Common myeloid progenitor, CD34-positive (primary cell): ENCODE results near the gene CFAP20.
"Not testable (repeated sequence)": the region's sequence is repeated elsewhere in the genome, so short reads cannot be mapped to it uniquely, and the experiment has no call there.

Experiments
- CTCF ChIA-PET: fragments of 350-600 bp; sonication (Branson Sonifier 250); formaldehyde crosslinking; loops from one replicate; lab custom pipeline; 2021; ENCODE audit warnings: antibody characterized with exemption; lab: Charles Lee
- POLR2A ChIA-PET: fragments of 350-600 bp; sonication (Branson Sonifier 250); formaldehyde crosslinking; loops from one replicate; lab custom pipeline; 2021; ENCODE audit warnings: antibody characterized with exemption; lab: Charles Lee
- DNase-seq, 3 donors: peaks; one replicate each; pipeline versions ENCODE4 v3.0.0 to v3.0.0-alpha.2; 2013
- H3K27ac ChIP-seq, 2 experiments: 1 replicate in 1 of 2; 2 replicates in 1 of 2; pipeline ENCODE4 v1.7.0; 2013; ENCODE audit warnings: inconsistent platforms in 2 of 2, low read length in 2 of 2, mild to moderate bottlenecking in 2 of 2, low read depth in 1 of 2, moderate library complexity in 1 of 2; ENCODE audit not compliant: severe bottlenecking in 2 of 2, insufficient read depth in 1 of 2, poor library complexity in 1 of 2
- H3K27me3 ChIP-seq, 5 experiments: replicated peaks in 2 of 5; 1 replicate in 3 of 5; 2 replicates in 2 of 5; pipeline versions ENCODE4 v1.6.1 to v1.7.0; 2013; ENCODE audit warnings: low read length in 4 of 5, mild to moderate bottlenecking in 2 of 5, moderate library complexity in 2 of 5, inconsistent platforms in 1 of 5; ENCODE audit not compliant: insufficient read depth in 5 of 5, control insufficient read depth in 4 of 5
- H3K36me3 ChIP-seq, 4 experiments: 1 replicate in 2 of 4; 2 replicates in 2 of 4; pipeline versions ENCODE4 v1.6.1 to v1.7.0; 2013; ENCODE audit warnings: low read length in 3 of 4, control low read depth in 1 of 4, mild to moderate bottlenecking in 1 of 4; ENCODE audit not compliant: control insufficient read depth in 4 of 4, insufficient read depth in 4 of 4
- H3K4me1 ChIP-seq, 4 experiments: 1 replicate in 3 of 4; 2 replicates in 1 of 4; pipeline versions ENCODE4 v1.6.1 to v1.7.1; 2013; ENCODE audit warnings: low read length in 3 of 4, mild to moderate bottlenecking in 3 of 4, control low read depth in 1 of 4, inconsistent platforms in 1 of 4, moderate library complexity in 1 of 4; ENCODE audit not compliant: control insufficient read depth in 4 of 4, insufficient read depth in 4 of 4; ENCODE audit errors: control extremely low read depth in 1 of 4
- H3K4me3 ChIP-seq, 7 experiments: 1 replicate in 4 of 7; 2 replicates in 3 of 7; pipeline versions ENCODE4 v1.5.1 to v1.7.0; 2013; ENCODE audit warnings: mild to moderate bottlenecking in 7 of 7, low read length in 6 of 7, moderate library complexity in 6 of 7, inconsistent platforms in 2 of 7, low read depth in 2 of 7, control low read depth in 1 of 7; ENCODE audit not compliant: insufficient read depth in 4 of 7, control insufficient read depth in 1 of 7; ENCODE audit errors: extremely low read depth in 1 of 7
- H3K9me3 ChIP-seq, 5 experiments: 1 replicate in 4 of 5; 2 replicates in 1 of 5; pipeline versions ENCODE4 v1.6.1 to v1.7.1; 2013; ENCODE audit warnings: low read length in 4 of 5, mild to moderate bottlenecking in 2 of 5, inconsistent platforms in 1 of 5, low read depth in 1 of 5, moderate library complexity in 1 of 5; ENCODE audit not compliant: control insufficient read depth in 4 of 5, insufficient read depth in 2 of 5; ENCODE audit errors: control extremely low read depth in 1 of 5
- WGBS: methylation state at CpG from one replicate; pipeline ENCODE4 v1.1.5; 2013; ENCODE audit not compliant: insufficient coverage; 5-methylcytosine and 5-hydroxymethylcytosine counted together

CFAP20 gene

GRCh38 chr16:58076514-58076913 lies 52.7 kb downstream of the CFAP20 start:
- WGBS = no CpG with 5 or more reads among the region's 1 CpG
- Histone ChIP-seq H3K9me3 (peaks cover 0 to 6% (median 0%) of the 10 kb centered on the region in 5 experiments), H3K36me3 (no peaks in the 10 kb centered on the region), H3K4me3 (no peak overlapping the region), H3K27me3 (no peaks in the 10 kb centered on the region), H3K4me1 (peaks cover 0 to 6% (median 3%) of the 10 kb centered on the region in 4 experiments), H3K27ac (no peak overlapping the region)
- ChIA-PET POLR2A (no interaction called here), CTCF (no interaction called here)
- no peak for DNase-seq

GRCh38 chr16:58074657-58075056 lies 54.5 kb downstream of the CFAP20 start:
- no CpG with 5 or more reads among the region's 4 CpGs for WGBS
- no peak for DNase-seq
- ChIA-PET POLR2A (no interaction called here), CTCF (interaction anchor here (1.1 kb wide), 1 partner anchor 38 kb away, joined by 4 read pairs; no protein-coding TSS in a partner anchor)
- no peak overlapping the region for H3K27ac ChIP-seq
- H3K4me1 ChIP-seq = no peaks in the 10 kb centered on the region
- peaks cover 0 to 6% (median 0%) of the 10 kb centered on the region in 5 experiments for H3K9me3 ChIP-seq
- H3K36me3 ChIP-seq = no peaks in the 10 kb centered on the region
- no peaks in the 10 kb centered on the region for H3K27me3 ChIP-seq
- H3K4me3 ChIP-seq = no peak overlapping the region

- CTCF ChIA-PET = interaction anchor here (1.2 kb wide), 1 partner anchor 19 kb away, joined by 4 read pairs; no protein-coding TSS in a partner anchor
- POLR2A ChIA-PET = not testable (repeated sequence)
- WGBS = no CpG with 5 or more reads among the region's 2 CpGs
Observed at GRCh38 chr16:58073086-58073485, 56.1 kb downstream of the CFAP20 start.

GRCh38 chr16:58072134-58072533 lies 57.0 kb downstream of the CFAP20 start:
- CTCF ChIA-PET = interaction anchor here (1.2 kb wide), 1 partner anchor 20 kb away, joined by 4 read pairs; no protein-coding TSS in a partner anchor
- not testable (repeated sequence) for H3K4me1 ChIP-seq

More at GRCh38 chr16:58073086-58073485, 56.1 kb downstream of the CFAP20 start:
- not testable (repeated sequence) for H3K27me3 ChIP-seq, H3K4me1 ChIP-seq, H3K9me3 ChIP-seq, H3K4me3 ChIP-seq, H3K27ac ChIP-seq, DNase-seq, H3K36me3 ChIP-seq

GRCh38 chr16:58070585-58070984 lies 58.6 kb downstream of the CFAP20 start:
- H3K27me3 ChIP-seq = no peaks in the 10 kb centered on the region
- H3K27ac ChIP-seq = no peak overlapping the region
- H3K4me3 ChIP-seq = no peak overlapping the region
- WGBS = 100% methylated on average over 2 of the region's 4 CpGs
- DNase-seq = no peak
- CTCF ChIA-PET = interaction anchor here (1.2 to 1.7 kb wide), 2 partner anchors 27 to 51 kb away, joined by 3 to 4 read pairs; no protein-coding TSS in a partner anchor
- no peaks in the 10 kb centered on the region for H3K4me1 ChIP-seq
- H3K36me3 ChIP-seq = no peaks in the 10 kb centered on the region
- POLR2A ChIA-PET = no interaction called here
- H3K9me3 ChIP-seq = peaks cover 0 to 2% (median 0%) of the 10 kb centered on the region in 5 experiments

More at GRCh38 chr16:58072134-58072533, 57.0 kb downstream of the CFAP20 start:
- H3K4me3 ChIP-seq, H3K27me3 ChIP-seq, H3K27ac ChIP-seq, H3K9me3 ChIP-seq, H3K36me3 ChIP-seq, DNase-seq, POLR2A ChIA-PET: not testable (repeated sequence)
- WGBS = 100% methylated on average over 1 of the region's 5 CpGs
